Panc1 (cell line): ENCODE measurements around the gene SLC4A4. TPM values are rescaled to one million over a fixed set of nuclear protein-coding genes. Genes with fewer than 3 reads are reported as not detected.

Source experiments
- ATAC-seq: fragments of 200-7000 bp; cut with Tn5 transposase; 2 replicates; pipeline ENCODE4 v1.9.1; 2020; ENCODE audit warnings: mild to moderate bottlenecking, moderate library complexity
- BruUV-seq: library from RNA; stranded (reverse); fragments of 400-500 nt; replicated peaks from 2 replicates; lab custom pipeline; 2021; lab: Mats Ljungman, UMichigan
- CTCF ChIA-PET: fragments of 300-600 bp; sonication (Branson Sonifier 250); formaldehyde crosslinking; loops from one replicate; lab custom pipeline; 2022; ENCODE audit warnings: antibody characterized with exemption; lab: Charles Lee
- POLR2A ChIA-PET: fragments of 300-600 bp; sonication (Branson Sonifier 250); formaldehyde crosslinking; loops from one replicate; lab custom pipeline; 2022; ENCODE audit warnings: antibody characterized with exemption; lab: Charles Lee
- DNase-seq: peaks from one replicate; pipeline ENCODE4 v3.0.0-alpha.2; 2010; ENCODE audit warnings: low read depth, low spot score
- H3K27ac ChIP-seq: 2 replicates; pipeline ENCODE4 v1.5.1; 2011; ENCODE audit warnings: mild to moderate bottlenecking, low read length, inconsistent platforms
- H3K27me3 ChIP-seq: fragments of 200-500 bp; sonication (Bioruptor generic); 2 replicates; pipeline ENCODE4 v1.6.0; 2014; ENCODE audit warnings: low read length, inconsistent platforms; ENCODE audit not compliant: control insufficient read depth, insufficient read depth
- H3K36me3 ChIP-seq: fragments of 200-500 bp; sonication (Bioruptor generic); 2 replicates; pipeline ENCODE4 v1.5.1; 2014; ENCODE audit warnings: inconsistent platforms, mild to moderate bottlenecking, low read length, moderate library complexity; ENCODE audit not compliant: control insufficient read depth, insufficient read depth
- H3K4me1 ChIP-seq: 2 replicates; pipeline ENCODE4 v1.5.1; 2011; ENCODE audit warnings: inconsistent platforms, mild to moderate bottlenecking, low read length, moderate library complexity; ENCODE audit not compliant: control insufficient read depth, insufficient read depth
- H3K4me3 ChIP-seq, 2 experiments: 2 replicates each; pipeline ENCODE4 v1.5.1; 2011 to 2012; ENCODE audit warnings: low read depth in 2 of 2, low read length in 2 of 2, mild to moderate bottlenecking in 2 of 2, inconsistent platforms in 1 of 2, moderate library complexity in 1 of 2
- H3K9me3 ChIP-seq: fragments of 200-500 bp; sonication (Bioruptor generic); 2 replicates; pipeline ENCODE4 v1.5.1; 2014; ENCODE audit warnings: low read depth, mild to moderate bottlenecking, inconsistent platforms, low read length, moderate library complexity; ENCODE audit not compliant: control insufficient read depth, insufficient read depth
- CTCF ChIP-seq: fragments of 450-650 bp; IDR thresholded peaks from 2 replicates; pipeline ENCODE4 v1.5.1; 2017; ENCODE audit warnings: mild to moderate bottlenecking
- POLR2AphosphoS5 ChIP-seq: IDR thresholded peaks from 2 replicates; pipeline ENCODE4 v1.6.1; 2012; ENCODE audit warnings: mild to moderate bottlenecking, low read depth, low read length, moderate library complexity
- REST ChIP-seq, 2 experiments: IDR thresholded peaks; 2 replicates each; pipeline ENCODE4 v1.6.1; 2011 to 2012; ENCODE audit warnings: low read depth in 2 of 2, control low read depth in 1 of 2, low read length in 1 of 2, mild to moderate bottlenecking in 1 of 2, moderate library complexity in 1 of 2; ENCODE audit not compliant: insufficient read depth in 1 of 2
- SIN3A ChIP-seq: IDR thresholded peaks from 2 replicates; pipeline ENCODE4 v1.6.1; 2012; ENCODE audit warnings: low read depth, mild to moderate bottlenecking, low read length, moderate library complexity, borderline replicate concordance; ENCODE audit not compliant: insufficient read depth
- TCF7L2 ChIP-seq: IDR thresholded peaks from 2 replicates; pipeline ENCODE4 v1.6.1; 2011; ENCODE audit warnings: mild to moderate bottlenecking, low read depth, low read length, inconsistent platforms
- in situ Hi-C: cut with HindIII; loops from 2 replicates; pipeline ENCODE4 v1.10.0; 2016; ENCODE audit warnings: low sequenced_read_pairs, low pct_unique_long_range_greater_than_20kb
- intact Hi-C: fragments of 100-400 bp; cut with micrococcal nuclease; formaldehyde crosslinking; loops from one replicate; pipeline ENCODE4 v1.10.0; 2022; ENCODE audit not compliant: unreplicated experiment
- total RNA-seq: library from RNA; stranded (reverse); gene quantifications from one replicate; pipeline ENCODE4 v1.2.1, GENCODE V29; 2021; ENCODE audit not compliant: unreplicated experiment

Gene SLC4A4
- total RNA-seq, 1 experiment from 2014 or later = 0.26 TPM

- H3K4me1 ChIP-seq = no peaks in the 10 kb centered on the region
- H3K9me3 ChIP-seq = no peaks in the 10 kb centered on the region
- H3K4me3 ChIP-seq = no peak overlapping the region
- TF ChIP-seq POLR2AphosphoS5 (no peak), SIN3A (no peak), REST (IDR thresholded peaks at IDR 0.05; ENCODE audit: insufficient read depth in 1 of 2, low read depth in 2 of 2, low read length in 1 of 2) (no peak), TCF7L2 (no peak), CTCF (no peak)
- no TSS peak for BruUV-seq
- POLR2A ChIA-PET = no interaction called here
- DNase-seq (no peak), ATAC-seq (no peak)
- intact Hi-C loops = no loop called here
- H3K27ac ChIP-seq = no peak overlapping the region
- CTCF ChIA-PET = no interaction called here
- H3K27me3 ChIP-seq = no peaks in the 10 kb centered on the region
- in situ Hi-C loops = no loop called here
- H3K36me3 ChIP-seq = no peaks in the 10 kb centered on the region
Observed at GRCh38 chr4:71609167-71609566, 270.3 kb downstream of the SLC4A4 start.

GRCh38 chr4:71609651-71610050 is 270.8 kb downstream of the SLC4A4 start:
- H3K36me3 ChIP-seq = no peaks in the 10 kb centered on the region
- no peak for ATAC-seq
- ChIA-PET CTCF (no interaction called here), POLR2A (no interaction called here)
- DNase-seq = no peak
- no peaks in the 10 kb centered on the region for H3K9me3 ChIP-seq
- in situ Hi-C loops = no loop called here
- H3K27ac ChIP-seq = no peak overlapping the region
- no TSS peak for BruUV-seq
- H3K27me3 ChIP-seq = no peaks in the 10 kb centered on the region
- intact Hi-C loops = no loop called here
- H3K4me3 ChIP-seq = no peak overlapping the region
- H3K4me1 ChIP-seq = no peaks in the 10 kb centered on the region
- TF ChIP-seq CTCF (no peak), REST (IDR thresholded peaks at IDR 0.05; ENCODE audit: insufficient read depth in 1 of 2, low read depth in 2 of 2, low read length in 1 of 2) (no peak), SIN3A (no peak), POLR2AphosphoS5 (no peak), TCF7L2 (no peak)
